Activated B cell treated with CpG ODN at 0.5 μM for 24 hours (primary cell): ENCODE measurements around the gene SCRN2. TPM values are rescaled to one million over a fixed set of nuclear protein-coding genes. Genes with fewer than 3 reads are reported as not detected.
A peak's percentile ranks its signal among the peaks of the same experiment; 100 is the strongest.

Experiments used
- ATAC-seq: fragments of 200-7000 bp; cut with Tn5 transposase; one replicate; pipeline ENCODE4 v1.10.0; 2021; ENCODE audit warnings: low read depth, mild to moderate bottlenecking, moderate library complexity
- CTCF ChIA-PET: fragments of 350-600 bp; sonication (Branson Sonifier 250); formaldehyde crosslinking; loops from one replicate; lab custom pipeline; 2021; ENCODE audit warnings: antibody characterized with exemption; lab: Charles Lee
- POLR2A ChIA-PET: fragments of 350-600 bp; sonication (Branson Sonifier 250); formaldehyde crosslinking; loops from one replicate; lab custom pipeline; 2021; ENCODE audit warnings: antibody characterized with exemption; lab: Charles Lee
- DNase-seq: peaks from one replicate; pipeline ENCODE4 v3.0.0; 2022
- H3K27ac Mint-ChIP-seq: one replicate; pipeline ENCODE4 v1.8.0; 2020; ENCODE audit warnings: mixed read lengths
- H3K27me3 Mint-ChIP-seq: one replicate; pipeline ENCODE4 v1.8.0; 2021; ENCODE audit warnings: mixed read lengths
- H3K36me3 Mint-ChIP-seq: one replicate; pipeline ENCODE4 v1.8.0; 2021; ENCODE audit warnings: low read depth, mixed read lengths
- H3K4me1 Mint-ChIP-seq: one replicate; pipeline ENCODE4 v1.8.0; 2021; ENCODE audit warnings: mixed read lengths
- H3K4me3 Mint-ChIP-seq: one replicate; pipeline ENCODE4 v1.8.0; 2020; ENCODE audit warnings: mild to moderate bottlenecking, mixed read lengths
- H3K9me3 Mint-ChIP-seq: one replicate; pipeline ENCODE4 v1.8.0; 2020; ENCODE audit warnings: mixed read lengths
- CTCF ChIP-seq: fragments of 200-600 bp; IDR thresholded peaks from one replicate; pipeline ENCODE4 v1.8.0; 2022; ENCODE audit warnings: antibody characterized with exemption, mild to moderate bottlenecking
- intact Hi-C: fragments of 100-400 bp; cut with micrococcal nuclease; formaldehyde crosslinking; loops from one replicate; pipeline ENCODE4 v1.15.1; 2024
- total RNA-seq: library from RNA; stranded (reverse); gene quantifications from 2 replicates; pipeline ENCODE4 v1.2.3, GENCODE V29; 2022

Gene SCRN2
- total RNA-seq, 1 donor from 2014 or later: 36.3 TPM

- ATAC-seq (no peak), DNase-seq (no peak)
- H3K27ac Mint-ChIP-seq: no peak overlapping the region
- no peak overlapping the region for H3K4me3 Mint-ChIP-seq
- intact Hi-C loops: loop anchor here (1.0 to 10.0 kb wide), 2 partner anchors 8 to 771 kb away; partner anchors contain the start of genes HOXB7, HOXB8 and SP6
- POLR2A ChIA-PET: interaction anchor here (0.6 to 1.9 kb wide), 6 partner anchors 12 to 195 kb away, joined by 3 to 10 read pairs (median 4); partner anchors contain the start of genes LRRC46, MRPL10 and SP2
- CTCF ChIA-PET: interaction anchor here (1.0 to 7.6 kb wide), 9 partner anchors 12 to 127 kb away, joined by 3 to 207 read pairs (median 3); partner anchors contain the start of genes CDK5RAP3, MRPL10, OSBPL7 and SP2
- peaks cover 26% of the 10 kb centered on the region for H3K27me3 Mint-ChIP-seq
- peaks cover 3% of the 10 kb centered on the region for H3K36me3 Mint-ChIP-seq
- no peak for TF ChIP-seq CTCF
- peaks cover 30% of the 10 kb centered on the region for H3K4me1 Mint-ChIP-seq
- no peaks in the 10 kb centered on the region for H3K9me3 Mint-ChIP-seq
Measured at GRCh38 chr17:47843391-47843730, 2.3 kb upstream of the SCRN2 start.

GRCh38 chr17:47841488-47842291 is 617 bp upstream of the SCRN2 start:
- Mint-ChIP-seq H3K36me3 (peaks cover 4% of the 10 kb centered on the region), H3K9me3 (no peaks in the 10 kb centered on the region), H3K4me1 (peaks cover 23% of the 10 kb centered on the region), H3K27ac (peak overlapping the region; percentile 79), H3K27me3 (peaks cover 17% of the 10 kb centered on the region), H3K4me3 (peak overlapping the region; percentile 98)
- intact Hi-C loops: loop anchor here (1.0 to 10.0 kb wide), 8 partner anchors 10 to 773 kb away; partner anchors contain the start of genes HOXB7, HOXB8, LRRC46 and MRPL10
- DNase-seq (no peak), ATAC-seq (no peak)
- TF ChIP-seq CTCF: no peak
- CTCF ChIA-PET: interaction anchor here (0.9 to 7.6 kb wide), 16 partner anchors 9 to 175 kb away, joined by 3 to 207 read pairs (median 4); partner anchors contain the start of genes CDK5RAP3, LRRC46, MRPL10 and OSBPL7
- POLR2A ChIA-PET: interaction anchor here (0.7 to 3.1 kb wide), 12 partner anchors 10 to 192 kb away, joined by 3 to 50 read pairs (median 3); partner anchors contain the start of genes CDK5RAP3, KPNB1, LRRC46 and MRPL10

GRCh38 chr17:47840001-47840741 is 902 bp downstream of the SCRN2 start:
- Mint-ChIP-seq H3K9me3 (no peaks in the 10 kb centered on the region), H3K4me3 (peak overlapping the region; percentile 98), H3K27me3 (peaks cover 12% of the 10 kb centered on the region), H3K27ac (no peak overlapping the region), H3K36me3 (peaks cover 4% of the 10 kb centered on the region), H3K4me1 (peaks cover 23% of the 10 kb centered on the region)
- no peak for ATAC-seq
- ChIA-PET POLR2A (interaction anchor here (1.0 to 3.1 kb wide), 5 partner anchors 8 to 56 kb away, joined by 3 to 50 read pairs (median 22); partner anchors contain the start of genes LRRC46, MRPL10, OSBPL7 and SP2), CTCF (interaction anchor here (0.9 to 7.6 kb wide), 10 partner anchors 10 to 131 kb away, joined by 3 to 207 read pairs (median 4); partner anchors contain the start of genes CDK5RAP3, OSBPL7, SP2 and SP6)
- TF ChIP-seq CTCF: no peak
- DNase-seq: no peak
- intact Hi-C loops: loop anchor here (2.0 to 10.0 kb wide), 2 partner anchors 101 to 775 kb away; partner anchors contain the start of genes HOXB7, HOXB8 and PNPO

- Mint-ChIP-seq H3K9me3 (no peaks in the 10 kb centered on the region), H3K36me3 (peaks cover 4% of the 10 kb centered on the region), H3K27ac (no peak overlapping the region), H3K4me1 (peaks cover 23% of the 10 kb centered on the region), H3K27me3 (peaks cover 3% of the 10 kb centered on the region), H3K4me3 (no peak overlapping the region)
- no peak for TF ChIP-seq CTCF
- DNase-seq (no peak), ATAC-seq (no peak)
- CTCF ChIA-PET: interaction anchor here (7.6 kb wide), 1 partner anchor 52 kb away, joined by 207 read pairs; the partner anchor contains the start of gene SP2
- POLR2A ChIA-PET: interaction anchor here (0.6 to 3.1 kb wide), 3 partner anchors 51 to 108 kb away, joined by 3 to 50 read pairs (median 22); partner anchors contain the start of gene SP2
- intact Hi-C loops: no loop called here
Measured at GRCh38 chr17:47839071-47839470, 2.0 kb downstream of the SCRN2 start.
